GM19372 (cell line): ENCODE results near the gene NFATC2.
"Not testable (repeated sequence)": the region's sequence is repeated elsewhere in the genome, so short reads cannot be mapped to it uniquely, and the experiment has no call there.

Experiments
- ATAC-seq: cut with Tn5 transposase; IDR thresholded peaks from one replicate; pipeline ENCODE4 v1.9.1; 2021; ENCODE audit warnings: mild to moderate bottlenecking, low read depth, moderate library complexity; ENCODE audit not compliant: unreplicated experiment

NFATC2 gene

GRCh38 chr20:51346686-51347485 lies 195.6 kb downstream of the NFATC2 start:
- no peak for ATAC-seq

- no peak for ATAC-seq
Measured at GRCh38 chr20:51345601-51346101, 196.9 kb downstream of the NFATC2 start.

GRCh38 chr20:51343802-51344201 lies 198.7 kb downstream of the NFATC2 start:
- not testable (repeated sequence) for ATAC-seq

- ATAC-seq = no peak
Measured at GRCh38 chr20:51342510-51343236, 199.8 kb downstream of the NFATC2 start.

GRCh38 chr20:51341581-51341980 lies 200.9 kb downstream of the NFATC2 start:
- no peak for ATAC-seq

GRCh38 chr20:51340451-51340840 lies 202.1 kb downstream of the NFATC2 start:
- ATAC-seq = no peak

GRCh38 chr20:51339721-51340450 lies 202.6 kb downstream of the NFATC2 start:
- no peak for ATAC-seq

GRCh38 chr20:51338692-51339440 lies 203.7 kb downstream of the NFATC2 start:
- no peak for ATAC-seq

GRCh38 chr20:51337126-51337805 lies 205.3 kb downstream of the NFATC2 start:
- no peak for ATAC-seq
